CD4-positive, alpha-beta T cell treated with Interleukin-12 subunit alpha and Interleukin-12 subunit beta, for 1 hour (primary cell): ENCODE data around the gene PPP2R1A.
"Not testable (repeated sequence)": the region's sequence is repeated elsewhere in the genome, so short reads cannot be mapped to it uniquely, and the experiment has no call there.

Source experiments
- DNase-seq: peaks from one replicate; pipeline ENCODE4 v3.0.0-alpha.2; 2020

Gene PPP2R1A

GRCh38 chr19:52248241-52248640 lies 58.4 kb downstream of the PPP2R1A start:
- peak; percentile 66 for DNase-seq

GRCh38 chr19:52258426-52258825 lies 68.6 kb downstream of the PPP2R1A start:
- DNase-seq = no peak

GRCh38 chr19:52265556-52265955 lies 75.7 kb downstream of the PPP2R1A start:
- DNase-seq = not testable (repeated sequence)

- peak; percentile 96 for DNase-seq
Measured at GRCh38 chr19:52269338-52270261, 79.7 kb downstream of the PPP2R1A start, which contains the start of gene ZNF766. Gene ZNF766 (plus strand): TSS chr19:52269587. CDS start chr19:52269614, 27 bp downstream.

- DNase-seq = peak; percentile 10
Measured at GRCh38 chr19:52270266-52270885, 80.5 kb downstream of the PPP2R1A start.

GRCh38 chr19:52273301-52273700 lies 83.4 kb downstream of the PPP2R1A start:
- no peak for DNase-seq

- DNase-seq = no peak
Measured at GRCh38 chr19:52274191-52274590, 84.3 kb downstream of the PPP2R1A start.

GRCh38 chr19:52275988-52276387 lies 86.1 kb downstream of the PPP2R1A start:
- DNase-seq = no peak

- DNase-seq = no peak
Measured at GRCh38 chr19:52277471-52277870, 87.6 kb downstream of the PPP2R1A start.
